GM12801 (cell line): ENCODE results near the gene ELP2.

ENCODE experiments used
- CTCF ChIP-seq: IDR thresholded peaks from one replicate; pipeline ENCODE4 v1.5.1; 2011; ENCODE audit warnings: control low read depth; ENCODE audit not compliant: insufficient read length; ENCODE audit errors: extremely low read depth

Gene ELP2

GRCh38 chr18:36129300-36130038 is at the start of gene ELP2, which contains the start of gene SLC39A6:
TSS of gene ELP2 (plus strand) at chr18:36129899. CDS start at chr18:36129934, 35 bp downstream.
TSS of gene SLC39A6 (minus strand) at chr18:36129340. CDS start at chr18:36127007, 2,333 bp downstream.
- no peak for TF ChIP-seq CTCF

GRCh38 chr18:36083729-36084128 is 46.0 kb upstream of the ELP2 start:
- TF ChIP-seq CTCF: no peak

- no peak for TF ChIP-seq CTCF
Observed at GRCh38 chr18:36085195-36085594, 44.5 kb upstream of the ELP2 start.

GRCh38 chr18:36086186-36086585 is 43.5 kb upstream of the ELP2 start:
- TF ChIP-seq CTCF: no peak

GRCh38 chr18:36088256-36088655 is 41.4 kb upstream of the ELP2 start:
- no peak for TF ChIP-seq CTCF

GRCh38 chr18:36089001-36089400 is 40.7 kb upstream of the ELP2 start:
- no peak for TF ChIP-seq CTCF

GRCh38 chr18:36094431-36094830 is 35.3 kb upstream of the ELP2 start:
- no peak for TF ChIP-seq CTCF
